ENCODE measurements around the gene PPIL3. TPM values are rescaled to one million over a fixed set of nuclear protein-coding genes. Genes with fewer than 3 reads are reported as not detected.

PPIL3 gene
- polyA plus RNA-seq, 2 of the 4 experiments (the other 2 are of a cell fraction): 27.5 to 75.6 TPM

GRCh38 chr2:200888704-200889625, at the start of gene PPIL3, which contains the start of gene NIF3L1 (continued):
- TF ChIP-seq CTCF (IDR thresholded peaks at IDR 0.05): no peak
- TF ChIP-seq USF2 (IDR thresholded peaks at IDR 0.05): no peak
- TF ChIP-seq EHF (CRISPR knock-in tag; IDR thresholded peaks at IDR 0.05): no peak
- no peak for TF ChIP-seq REST (IDR thresholded peaks at IDR 0.05)
- TF ChIP-seq ZNF302 (CRISPR knock-in tag; IDR thresholded peaks at IDR 0.05): no peak
- TF ChIP-seq GATA3 (IDR thresholded peaks at IDR 0.05; ENCODE audit: borderline replicate concordance): peak; percentile 70; the same call in 1 of the 2 replicates
- peak; percentile 91 for TF ChIP-seq MAX (IDR thresholded peaks at IDR 0.05)
- no peak for TF ChIP-seq HEYL (CRISPR knock-in tag; IDR thresholded peaks at IDR 0.05)
- no peak for TF ChIP-seq RCOR1 (IDR thresholded peaks at IDR 0.05; ENCODE audit: low read depth, low read length)
- no peak for TF ChIP-seq NPAS2 (CRISPR knock-in tag; IDR thresholded peaks at IDR 0.05; ENCODE audit: borderline replicate concordance)
- no peak for TF ChIP-seq FOSB (CRISPR knock-in tag; IDR thresholded peaks at IDR 0.05)
- no peak for TF ChIP-seq CBX8 (IDR thresholded peaks at IDR 0.05)
- TF ChIP-seq FOXS1 (CRISPR knock-in tag; IDR thresholded peaks at IDR 0.05): no peak; the same call in 1 of the 2 replicates
- no peak for TF ChIP-seq BHLHE40 (IDR thresholded peaks at IDR 0.05; ENCODE audit: low read depth, low read length)
- TF ChIP-seq ELK1 (IDR thresholded peaks at IDR 0.05; ENCODE audit: low read depth, low read length): no peak
- TF ChIP-seq PBX3 (IDR thresholded peaks at IDR 0.05): no peak
- TF ChIP-seq RAD21 (conservative IDR thresholded peaks at IDR 0.05 in 1 of 2, IDR thresholded peaks at IDR 0.05 in 1 of 2): no peak; a peak in 1 of 5 replicates
- peak; percentile 78; the same call in 1 of the 2 replicates for TF ChIP-seq E2F6 (IDR thresholded peaks at IDR 0.05; ENCODE audit: borderline replicate concordance, low read depth)
- no peak for TF ChIP-seq SREBF2 (IDR thresholded peaks at IDR 0.05)
- no peak for TF ChIP-seq HOXA7 (CRISPR knock-in tag; IDR thresholded peaks at IDR 0.05)
